GM12878 (cell line): ENCODE measurements around the gene PYM1. TPM values are rescaled to one million over a fixed set of nuclear protein-coding genes. Genes with fewer than 3 reads are reported as not detected.

Source experiments
- ATAC-seq: fragments of 200-7000 bp; cut with Tn5 transposase; 3 replicates; pipeline ENCODE4 v1.9.1; 2020; ENCODE audit warnings: mild to moderate bottlenecking, moderate library complexity
- BruUV-seq: library from RNA; stranded (reverse); fragments of 400-500 nt; replicated peaks from 2 replicates; lab custom pipeline; 2021; lab: Mats Ljungman, UMichigan
- CTCF ChIA-PET: fragments of 300-600 bp; sonication (Branson Sonifier 250); formaldehyde crosslinking; extraction: SDS; loops from one replicate; lab custom pipeline; 2021; ENCODE audit warnings: inconsistent platforms; lab: Yijun Ruan, JAX
- POLR2A ChIA-PET: fragments of 350-600 bp; formaldehyde crosslinking; extraction: SDS; loops from one replicate; lab custom pipeline; 2021; ENCODE audit warnings: inconsistent platforms; lab: Charles Lee
- RAD21 ChIA-PET: fragments of 300-600 bp; sonication (Branson Sonifier 250); formaldehyde crosslinking; loops from one replicate; lab custom pipeline; 2023; ENCODE audit warnings: antibody characterized with exemption; ENCODE audit not compliant: unreplicated experiment; lab: Charles Lee
- SMC1A ChIA-PET: fragments of 300-600 bp; sonication (Branson Sonifier 250); formaldehyde crosslinking; loops from one replicate; lab custom pipeline; 2023; ENCODE audit not compliant: unreplicated experiment, uncharacterized antibody; lab: Charles Lee
- DNase-seq: peaks from one replicate; pipeline ENCODE4 v3.0.0-alpha.2; 2011; ENCODE audit warnings: low read depth, low spot score
- FAIRE-seq: peaks from 3 replicates; lab custom pipeline; 2011; peaks lifted over from hg19 to GRCh38; lab: Jason Lieb, UNC
- H2AFZ ChIP-seq: 2 replicates; pipeline ENCODE4 v1.6.0; 2011; ENCODE audit warnings: low read depth, low read length, control low read depth; ENCODE audit not compliant: control insufficient read depth
- H3K27ac ChIP-seq: 2 replicates; pipeline ENCODE4 v1.5.1; 2011; ENCODE audit warnings: control low read depth; ENCODE audit not compliant: control insufficient read depth, insufficient read depth
- H3K27me3 ChIP-seq, 2 experiments: replicated peaks in 1 of 2; 2 replicates each; pipeline versions ENCODE4 v1.6.0 to v1.6.1; 2011; ENCODE audit warnings: low read length in 1 of 2; ENCODE audit not compliant: control insufficient read depth in 2 of 2, insufficient read depth in 2 of 2
- H3K36me3 ChIP-seq, 2 experiments: 2 replicates each; pipeline ENCODE4 v1.5.1; 2011; ENCODE audit warnings: low read length in 1 of 2; ENCODE audit not compliant: control insufficient read depth in 2 of 2, insufficient read depth in 2 of 2
- H3K4me1 ChIP-seq: 2 replicates; pipeline ENCODE4 v1.6.1; 2011; ENCODE audit warnings: mild to moderate bottlenecking, low read length, moderate library complexity, mixed read lengths; ENCODE audit not compliant: control insufficient read depth, insufficient read depth
- H3K4me2 ChIP-seq: 2 replicates; pipeline ENCODE4 v1.6.0; 2011; ENCODE audit warnings: control low read depth; ENCODE audit not compliant: control insufficient read depth, insufficient read depth
- H3K4me3 ChIP-seq: fragments of 200-600 bp; sonication (generic); 2 replicates; pipeline ENCODE4 v1.5.1; 2016
- H3K79me2 ChIP-seq: 2 replicates; pipeline ENCODE4 v1.6.0; 2011; ENCODE audit warnings: low read length; ENCODE audit not compliant: control insufficient read depth, insufficient read depth
- H3K9ac ChIP-seq: 2 replicates; pipeline ENCODE4 v1.8.0; 2011; ENCODE audit warnings: low read length, control low read depth, mixed read lengths; ENCODE audit not compliant: control insufficient read depth, insufficient read depth
- H3K9me3 ChIP-seq: replicated peaks from 3 replicates; pipeline ENCODE4 v1.5.1; 2011; ENCODE audit warnings: mild to moderate bottlenecking, low read length; ENCODE audit not compliant: control insufficient read depth, insufficient read depth
- H4K20me1 ChIP-seq: 2 replicates; pipeline ENCODE4 v1.6.0; 2011; ENCODE audit not compliant: control insufficient read depth, insufficient read depth
- DPF2 ChIP-seq: fragments of 450-650 bp; IDR thresholded peaks from 2 replicates; pipeline ENCODE4 v1.6.1; 2017; ENCODE audit warnings: mild to moderate bottlenecking
- EED ChIP-seq: sonication (generic); IDR thresholded peaks from 2 replicates; pipeline ENCODE4 v1.6.1; 2016; ENCODE audit warnings: antibody characterized with exemption, low read depth
- EP300 ChIP-seq, 2 experiments: fragments of 150-350 bp in 1 of 2; IDR thresholded peaks; 2 replicates each; pipeline ENCODE4 v1.6.1; 2011 to 2012; ENCODE audit warnings: low read depth in 2 of 2, low read length in 2 of 2, borderline replicate concordance in 1 of 2, improper control_type of control experiment in 1 of 2, inconsistent platforms in 1 of 2; ENCODE audit not compliant: control insufficient read depth in 1 of 2
- GATAD2B ChIP-seq: fragments of 450-650 bp; conservative IDR thresholded peaks from 2 replicates; pipeline ENCODE4 v1.6.1; 2017; ENCODE audit warnings: low read depth, mild to moderate bottlenecking, moderate library complexity
- NFYB ChIP-seq: IDR thresholded peaks from 2 replicates; pipeline ENCODE4 v1.6.1; 2011; ENCODE audit warnings: low read depth, mild to moderate bottlenecking, low read length, improper control_type of control experiment, moderate library complexity; ENCODE audit not compliant: insufficient read depth
- NR2F1 ChIP-seq: fragments of 450-650 bp; conservative IDR thresholded peaks from 2 replicates; pipeline ENCODE4 v1.6.1; 2017; ENCODE audit warnings: mild to moderate bottlenecking
- POLR2A ChIP-seq: IDR thresholded peaks from 2 replicates; pipeline ENCODE4 v1.6.1; 2011; ENCODE audit warnings: low read depth, mild to moderate bottlenecking, low read length
- POLR2AphosphoS5 ChIP-seq: IDR thresholded peaks from 2 replicates; pipeline ENCODE4 v1.6.1; 2011; ENCODE audit warnings: mild to moderate bottlenecking, low read length, inconsistent platforms
- RAD51 ChIP-seq: fragments of 450-650 bp; IDR thresholded peaks from 2 replicates; pipeline ENCODE4 v1.6.1; 2016; ENCODE audit warnings: moderate library complexity, mild to moderate bottlenecking, inconsistent platforms
- WRNIP1 ChIP-seq: IDR thresholded peaks from 2 replicates; pipeline ENCODE4 v1.6.1; 2011; ENCODE audit warnings: low read depth, low read length, improper control_type of control experiment, borderline replicate concordance
- WGBS: methylation state at CpG from one replicate; pipeline ENCODE4 v1.1.6; 2016; ENCODE audit warnings: low lambda C conversion rate; ENCODE audit not compliant: insufficient replicate concordance, insufficient coverage; ENCODE audit errors: missing lambda C conversion rate; 5-methylcytosine and 5-hydroxymethylcytosine counted together
- in situ Hi-C: fragments of 300-500 bp; cut with MboI; formaldehyde crosslinking; loops from 9 replicates; pipeline ENCODE4 v1.14.3; 2018; ENCODE audit warnings: mixed read lengths
- intact Hi-C: fragments of 100-400 bp; cut with micrococcal nuclease; formaldehyde crosslinking; loops from one replicate; pipeline ENCODE4 v1.14.2; 2022; ENCODE audit not compliant: unreplicated experiment
- polyA plus RNA-seq, 11 experiments: library from polyadenylated mRNA; depleted of rRNA in 4 of 11; unstranded in 6 of 11; stranded (reverse) in 5 of 11; fragments of >200 nt; fragmentation: Nextera tagmentation in 4 of 11; fragmentation: Illumina TruSeq in 1 of 11; extraction: Ambion mirVana in 4 of 11; extraction: Trizol in 1 of 11; gene quantifications; 1 replicate in 1 of 11; 2 replicates in 10 of 11; pipeline versions ENCODE4 v1.2.1 to v1.2.3, GENCODE V29; 2011 to 2016; ENCODE audit warnings: inconsistent platforms in 2 of 11, missing spikeins in 2 of 11, low read depth in 1 of 11
- total RNA-seq, 4 experiments: library from RNA; depleted of rRNA in 3 of 4; stranded (reverse); fragments of >200 nt in 3 of 4; fragmentation: Illumina TruSeq in 1 of 4; extraction: Trizol in 1 of 4; gene quantifications; 2 replicates each; pipeline versions ENCODE4 v1.2.1 to v1.2.3, GENCODE V29; 2013 to 2021
- TF ChIP-seq, protein P1 (sequence below): fragments of 450-650 bp; IDR thresholded peaks from 2 replicates; pipeline ENCODE4 v1.6.1; 2017; ENCODE audit warnings: mild to moderate bottlenecking, moderate library complexity

The PYM1 gene
- total and polyA plus RNA-seq, 10 of the 15 experiments (the other 5 are each of a cell fraction or from before 2014, with no cell fraction given), result 33.9 to 93.4 (median 55.8) TPM

- BruUV-seq, result no TSS peak
- 50% methylated on average over 3 of the region's 3 CpGs for WGBS
- in situ Hi-C loops, result no loop called here
- ChIA-PET CTCF (interaction anchor here (3.1 kb wide), 1 partner anchor 33 kb away, joined by 22 read pairs; no protein-coding TSS in a partner anchor), SMC1A (interaction anchor here (2.9 kb wide), 1 partner anchor 11 kb away, joined by 37 read pairs; no protein-coding TSS in a partner anchor), POLR2A (interaction anchor here (0.6 to 3.6 kb wide), 4 partner anchors 12 to 155 kb away, joined by 3 to 85 read pairs (median 56); partner anchors contain the start of genes DGKA, PYM1 and SUOX), RAD21 (interaction anchor here (3.5 kb wide), 1 partner anchor 24 kb away, joined by 30 read pairs; the partner anchor contains the start of gene SUOX)
- H3K4me3 ChIP-seq, result peak overlapping the region; percentile 82; the same call in 1 of the 2 replicates
- H3K9me3 ChIP-seq, result no peaks in the 10 kb centered on the region
- DNase-seq (no peak), FAIRE-seq (no peak), ATAC-seq (no peak)
- TF ChIP-seq GATAD2B, result no peak
- peak; percentile 59; the same call in 1 of the 2 replicates for TF ChIP-seq NFYB
- no peaks in the 10 kb centered on the region for H3K27me3 ChIP-seq
- H3K4me1 ChIP-seq, result peaks cover 7% of the 10 kb centered on the region; the same call in 1 of the 2 replicates
- H3K27ac ChIP-seq, result peak overlapping the region; percentile 64
- intact Hi-C loops, result loop anchor here (5.0 kb wide), 1 partner anchor 475 kb away; the partner anchor contains the start of gene TIMELESS
- H3K36me3 ChIP-seq, result peaks cover 0 to 7% of the 10 kb centered on the region in 2 experiments; a peak in 3 of 4 replicates
- H3K4me2 ChIP-seq, result peak overlapping the region; percentile 80
- peak overlapping the region; percentile 78 for H3K9ac ChIP-seq
- no peak overlapping the region for H2AFZ ChIP-seq
- peaks cover 55% of the 10 kb centered on the region for H3K79me2 ChIP-seq
- H4K20me1 ChIP-seq, result no peaks in the 10 kb centered on the region
These were observed 44.3 kb upstream of the PYM1 start for GRCh38 chr12:55972042-55972441.

DNA sequence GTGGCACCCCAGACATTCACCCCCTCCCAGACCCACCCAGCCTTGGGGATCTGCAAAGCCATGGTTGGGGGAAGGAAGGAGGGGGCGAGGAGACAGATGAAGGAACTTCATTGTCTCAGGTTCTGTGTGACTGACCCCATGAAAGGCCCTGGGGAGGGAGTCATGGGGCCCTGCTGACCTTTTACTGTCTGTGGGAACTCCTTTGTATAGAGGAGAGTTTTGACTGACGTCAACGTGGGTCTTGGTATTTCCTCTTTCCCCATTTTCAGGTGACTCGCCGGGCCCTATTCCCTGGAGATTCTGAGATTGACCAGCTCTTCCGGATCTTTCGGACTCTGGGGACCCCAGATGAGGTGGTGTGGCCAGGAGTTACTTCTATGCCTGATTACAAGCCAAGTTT is 43.1 kb upstream of the PYM1 start:
- no peaks in the 10 kb centered on the region for H4K20me1 ChIP-seq
- no peak overlapping the region for H2AFZ ChIP-seq
- intact Hi-C loops (loop anchor here (5.0 kb wide), 1 partner anchor 477 kb away; the partner anchor contains the start of gene TIMELESS), in situ Hi-C loops (no loop called here)
- peaks cover 14% of the 10 kb centered on the region for H3K4me1 ChIP-seq
- ChIA-PET RAD21 (no interaction called here), CTCF (interaction anchor here (0.8 to 1.9 kb wide), 5 partner anchors 22 to 232 kb away, joined by 3 to 7 read pairs (median 3); no protein-coding TSS in a partner anchor), SMC1A (interaction anchor here (1.0 kb wide), 1 partner anchor 41 kb away, joined by 3 read pairs; no protein-coding TSS in a partner anchor), POLR2A (interaction anchor here (0.6 to 2.5 kb wide), 4 partner anchors 12 to 233 kb away, joined by 3 to 27 read pairs (median 9); no protein-coding TSS in a partner anchor)
- ATAC-seq (no peak), FAIRE-seq (no peak), DNase-seq (no peak)
- H3K4me2 ChIP-seq, result no peak overlapping the region; the same call in 1 of the 2 replicates
- H3K27me3 ChIP-seq, result no peaks in the 10 kb centered on the region
- no peak overlapping the region for H3K27ac ChIP-seq
- peaks cover 49% of the 10 kb centered on the region for H3K79me2 ChIP-seq
- no peaks in the 10 kb centered on the region for H3K9me3 ChIP-seq
- peaks cover 0 to 7% of the 10 kb centered on the region in 2 experiments; a peak in 3 of 4 replicates for H3K36me3 ChIP-seq
- H3K9ac ChIP-seq, result no peak overlapping the region
- peak overlapping the region; percentile 5; the same call in 1 of the 2 replicates for H3K4me3 ChIP-seq
- no TSS peak for BruUV-seq
- WGBS, result 31% methylated on average over 7 of the region's 7 CpGs
- no peak for TF ChIP-seq RAD51
- TF ChIP-seq POLR2A, result no peak
- TF ChIP-seq, protein P1, sequence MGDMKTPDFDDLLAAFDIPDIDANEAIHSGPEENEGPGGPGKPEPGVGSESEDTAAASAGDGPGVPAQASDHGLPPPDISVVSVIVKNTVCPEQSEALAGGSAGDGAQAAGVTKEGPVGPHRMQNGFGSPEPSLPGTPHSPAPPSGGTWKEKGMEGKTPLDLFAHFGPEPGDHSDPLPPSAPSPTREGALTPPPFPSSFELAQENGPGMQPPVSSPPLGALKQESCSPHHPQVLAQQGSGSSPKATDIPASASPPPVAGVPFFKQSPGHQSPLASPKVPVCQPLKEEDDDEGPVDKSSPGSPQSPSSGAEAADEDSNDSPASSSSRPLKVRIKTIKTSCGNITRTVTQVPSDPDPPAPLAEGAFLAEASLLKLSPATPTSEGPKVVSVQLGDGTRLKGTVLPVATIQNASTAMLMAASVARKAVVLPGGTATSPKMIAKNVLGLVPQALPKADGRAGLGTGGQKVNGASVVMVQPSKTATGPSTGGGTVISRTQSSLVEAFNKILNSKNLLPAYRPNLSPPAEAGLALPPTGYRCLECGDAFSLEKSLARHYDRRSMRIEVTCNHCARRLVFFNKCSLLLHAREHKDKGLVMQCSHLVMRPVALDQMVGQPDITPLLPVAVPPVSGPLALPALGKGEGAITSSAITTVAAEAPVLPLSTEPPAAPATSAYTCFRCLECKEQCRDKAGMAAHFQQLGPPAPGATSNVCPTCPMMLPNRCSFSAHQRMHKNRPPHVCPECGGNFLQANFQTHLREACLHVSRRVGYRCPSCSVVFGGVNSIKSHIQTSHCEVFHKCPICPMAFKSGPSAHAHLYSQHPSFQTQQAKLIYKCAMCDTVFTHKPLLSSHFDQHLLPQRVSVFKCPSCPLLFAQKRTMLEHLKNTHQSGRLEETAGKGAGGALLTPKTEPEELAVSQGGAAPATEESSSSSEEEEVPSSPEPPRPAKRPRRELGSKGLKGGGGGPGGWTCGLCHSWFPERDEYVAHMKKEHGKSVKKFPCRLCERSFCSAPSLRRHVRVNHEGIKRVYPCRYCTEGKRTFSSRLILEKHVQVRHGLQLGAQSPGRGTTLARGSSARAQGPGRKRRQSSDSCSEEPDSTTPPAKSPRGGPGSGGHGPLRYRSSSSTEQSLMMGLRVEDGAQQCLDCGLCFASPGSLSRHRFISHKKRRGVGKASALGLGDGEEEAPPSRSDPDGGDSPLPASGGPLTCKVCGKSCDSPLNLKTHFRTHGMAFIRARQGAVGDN, result 0 out of 2 replicates have a peak, but pooled peaks have one; percentile 19
- TF ChIP-seq EED, result no peak
- TF ChIP-seq NR2F1, result peak; percentile 88
- TF ChIP-seq WRNIP1, result no peak
- no peak for TF ChIP-seq DPF2
- TF ChIP-seq EP300 (IDR thresholded peaks at IDR 0.05; ENCODE audit: borderline replicate concordance in 1 of 2, control insufficient read depth in 1 of 2, low read depth in 2 of 2, low read length in 2 of 2), result 0 out of 4 replicates have a peak, but pooled peaks of 1 of the 2 experiments have one; percentile 20
- TF ChIP-seq POLR2AphosphoS5, result 0 out of 2 replicates have a peak, but pooled peaks have one; percentile 41
